ENCODE results near the gene C3orf85.

- TF ChIP-seq, protein P1, sequence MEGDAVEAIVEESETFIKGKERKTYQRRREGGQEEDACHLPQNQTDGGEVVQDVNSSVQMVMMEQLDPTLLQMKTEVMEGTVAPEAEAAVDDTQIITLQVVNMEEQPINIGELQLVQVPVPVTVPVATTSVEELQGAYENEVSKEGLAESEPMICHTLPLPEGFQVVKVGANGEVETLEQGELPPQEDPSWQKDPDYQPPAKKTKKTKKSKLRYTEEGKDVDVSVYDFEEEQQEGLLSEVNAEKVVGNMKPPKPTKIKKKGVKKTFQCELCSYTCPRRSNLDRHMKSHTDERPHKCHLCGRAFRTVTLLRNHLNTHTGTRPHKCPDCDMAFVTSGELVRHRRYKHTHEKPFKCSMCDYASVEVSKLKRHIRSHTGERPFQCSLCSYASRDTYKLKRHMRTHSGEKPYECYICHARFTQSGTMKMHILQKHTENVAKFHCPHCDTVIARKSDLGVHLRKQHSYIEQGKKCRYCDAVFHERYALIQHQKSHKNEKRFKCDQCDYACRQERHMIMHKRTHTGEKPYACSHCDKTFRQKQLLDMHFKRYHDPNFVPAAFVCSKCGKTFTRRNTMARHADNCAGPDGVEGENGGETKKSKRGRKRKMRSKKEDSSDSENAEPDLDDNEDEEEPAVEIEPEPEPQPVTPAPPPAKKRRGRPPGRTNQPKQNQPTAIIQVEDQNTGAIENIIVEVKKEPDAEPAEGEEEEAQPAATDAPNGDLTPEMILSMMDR (IDR thresholded peaks at IDR 0.05), result no peak
- TF ChIP-seq POLR2A (IDR thresholded peaks at IDR 0.05), result no peak
Observed at GRCh38 chr3:109154979-109155378, 18.5 kb downstream of the C3orf85 start.
